Measurements from ENCODE around the gene CLDN18.

The CLDN18 gene

GRCh38 chr3:138062626-138063025, 52.7 kb downstream of the CLDN18 start:
- TF ChIP-seq CTCF (conservative IDR thresholded peaks at IDR 0.05; ENCODE audit: low read depth, low read length), result no peak
- no peaks in the 10 kb centered on the region for H3K27me3 ChIP-seq (ENCODE audit: insufficient read depth, low read depth)
- H3K4me3 ChIP-seq (IDR thresholded peaks at IDR 0.05; ENCODE audit: insufficient read depth, low read depth, low read length), result no peak overlapping the region
- no peaks in the 10 kb centered on the region for H3K36me3 ChIP-seq (ENCODE audit: insufficient read depth)
- no peak overlapping the region for H3K4me2 ChIP-seq
- no peaks in the 10 kb centered on the region for H3K79me2 ChIP-seq (ENCODE audit: insufficient read depth, low read depth)
- no peaks in the 10 kb centered on the region for H3K4me1 ChIP-seq (ENCODE audit: low read depth, poor library complexity, severe bottlenecking)
- H3K9ac ChIP-seq, result no peak overlapping the region
- H3K27ac ChIP-seq, result no peak overlapping the region
- H2AFZ ChIP-seq (ENCODE audit: low read depth), result no peak overlapping the region
- H4K20me1 ChIP-seq (ENCODE audit: insufficient read depth), result no peaks in the 10 kb centered on the region

GRCh38 chr3:138063416-138063815, 53.5 kb downstream of the CLDN18 start:
- Histone ChIP-seq H3K4me1 (ENCODE audit: low read depth, poor library complexity, severe bottlenecking) (no peaks in the 10 kb centered on the region), H2AFZ (ENCODE audit: low read depth) (no peak overlapping the region), H3K27ac (no peak overlapping the region), H3K36me3 (ENCODE audit: insufficient read depth) (no peaks in the 10 kb centered on the region), H3K79me2 (ENCODE audit: insufficient read depth, low read depth) (no peaks in the 10 kb centered on the region), H4K20me1 (ENCODE audit: insufficient read depth) (no peaks in the 10 kb centered on the region), H3K4me3 (IDR thresholded peaks at IDR 0.05; ENCODE audit: insufficient read depth, low read depth, low read length) (no peak overlapping the region), H3K4me2 (no peak overlapping the region), H3K9ac (no peak overlapping the region), H3K27me3 (ENCODE audit: insufficient read depth, low read depth) (no peaks in the 10 kb centered on the region)
- TF ChIP-seq CTCF (conservative IDR thresholded peaks at IDR 0.05; ENCODE audit: low read depth, low read length), result no peak

GRCh38 chr3:138065949-138066348, 56.0 kb downstream of the CLDN18 start:
- no peak overlapping the region for H3K9ac ChIP-seq
- no peaks in the 10 kb centered on the region for H3K4me1 ChIP-seq (ENCODE audit: low read depth, poor library complexity, severe bottlenecking)
- H3K27ac ChIP-seq, result no peak overlapping the region
- no peaks in the 10 kb centered on the region for H3K36me3 ChIP-seq (ENCODE audit: insufficient read depth)
- no peak overlapping the region for H2AFZ ChIP-seq (ENCODE audit: low read depth)
- H3K79me2 ChIP-seq (ENCODE audit: insufficient read depth, low read depth), result no peaks in the 10 kb centered on the region
- TF ChIP-seq CTCF (conservative IDR thresholded peaks at IDR 0.05; ENCODE audit: low read depth, low read length), result no peak
- H3K4me2 ChIP-seq, result no peak overlapping the region
- H3K4me3 ChIP-seq (IDR thresholded peaks at IDR 0.05; ENCODE audit: insufficient read depth, low read depth, low read length), result no peak overlapping the region
- H4K20me1 ChIP-seq (ENCODE audit: insufficient read depth), result no peaks in the 10 kb centered on the region
- H3K27me3 ChIP-seq (ENCODE audit: insufficient read depth, low read depth), result no peaks in the 10 kb centered on the region

- no peak overlapping the region for H3K9ac ChIP-seq
- no peaks in the 10 kb centered on the region for H3K79me2 ChIP-seq (ENCODE audit: insufficient read depth, low read depth)
- no peaks in the 10 kb centered on the region for H3K27me3 ChIP-seq (ENCODE audit: insufficient read depth, low read depth)
- no peaks in the 10 kb centered on the region for H3K4me1 ChIP-seq (ENCODE audit: low read depth, poor library complexity, severe bottlenecking)
- TF ChIP-seq CTCF (conservative IDR thresholded peaks at IDR 0.05; ENCODE audit: low read depth, low read length), result no peak
- no peak overlapping the region for H2AFZ ChIP-seq (ENCODE audit: low read depth)
- H4K20me1 ChIP-seq (ENCODE audit: insufficient read depth), result no peaks in the 10 kb centered on the region
- H3K36me3 ChIP-seq (ENCODE audit: insufficient read depth), result no peaks in the 10 kb centered on the region
- H3K4me3 ChIP-seq (IDR thresholded peaks at IDR 0.05; ENCODE audit: insufficient read depth, low read depth, low read length), result no peak overlapping the region
- no peak overlapping the region for H3K4me2 ChIP-seq
- H3K27ac ChIP-seq, result no peak overlapping the region
These were observed 56.4 kb downstream of the CLDN18 start for GRCh38 chr3:138066383-138066782.

- no peaks in the 10 kb centered on the region for H3K36me3 ChIP-seq (ENCODE audit: insufficient read depth)
- H3K9ac ChIP-seq, result no peak overlapping the region
- H3K27me3 ChIP-seq (ENCODE audit: insufficient read depth, low read depth), result no peaks in the 10 kb centered on the region
- TF ChIP-seq CTCF (conservative IDR thresholded peaks at IDR 0.05; ENCODE audit: low read depth, low read length), result no peak
- H3K4me1 ChIP-seq (ENCODE audit: low read depth, poor library complexity, severe bottlenecking), result no peaks in the 10 kb centered on the region
- H2AFZ ChIP-seq (ENCODE audit: low read depth), result no peak overlapping the region
- no peaks in the 10 kb centered on the region for H4K20me1 ChIP-seq (ENCODE audit: insufficient read depth)
- no peak overlapping the region for H3K4me2 ChIP-seq
- no peaks in the 10 kb centered on the region for H3K79me2 ChIP-seq (ENCODE audit: insufficient read depth, low read depth)
- no peak overlapping the region for H3K4me3 ChIP-seq (IDR thresholded peaks at IDR 0.05; ENCODE audit: insufficient read depth, low read depth, low read length)
- no peak overlapping the region for H3K27ac ChIP-seq
These were observed 57.0 kb downstream of the CLDN18 start for GRCh38 chr3:138066972-138067371.
